Measurements from ENCODE around the gene PHKA2.

The PHKA2 gene

GRCh38 chrX:18924507-18925088 is 59.3 kb downstream of the PHKA2 start:
- DNase-seq = no peak

DNA sequence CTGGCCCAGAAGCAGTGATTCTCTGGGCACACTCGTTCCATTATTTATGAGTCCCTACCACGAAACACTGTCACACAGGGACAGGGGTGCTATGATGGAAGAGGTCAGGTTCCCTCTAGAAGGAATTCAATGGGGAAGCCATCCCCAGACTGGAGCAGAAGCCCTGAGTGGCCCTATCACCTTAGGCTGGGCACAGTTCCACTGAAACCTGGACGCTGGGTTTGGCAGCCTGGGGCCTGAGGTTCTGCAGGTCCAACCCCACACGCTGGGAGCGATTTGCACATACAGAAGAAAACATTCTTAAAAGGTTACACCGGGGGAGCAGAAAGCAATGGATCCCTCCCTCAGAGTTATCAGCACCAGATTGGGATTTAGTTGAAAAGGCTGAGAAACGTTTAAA is 63.3 kb downstream of the PHKA2 start:
- no peak for DNase-seq

DNA sequence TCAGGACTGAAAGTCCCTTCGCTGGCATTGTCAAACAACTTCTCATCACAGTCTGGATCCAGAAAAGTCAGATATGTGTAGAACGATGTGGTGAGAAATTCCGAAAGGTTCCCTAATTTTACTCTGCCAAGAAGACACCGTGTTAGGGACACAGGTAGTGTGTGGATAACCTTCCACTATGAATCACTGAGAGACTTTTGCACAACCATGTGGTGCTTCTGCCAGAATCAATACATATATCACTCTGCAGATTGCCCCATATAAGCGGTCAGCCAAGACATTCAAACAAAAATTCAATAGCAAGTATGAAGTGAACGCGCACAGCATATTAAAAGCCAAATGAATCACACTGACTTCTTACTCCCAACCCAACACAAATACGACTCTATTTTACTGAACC is 63.8 kb downstream of the PHKA2 start:
- DNase-seq = no peak

DNA sequence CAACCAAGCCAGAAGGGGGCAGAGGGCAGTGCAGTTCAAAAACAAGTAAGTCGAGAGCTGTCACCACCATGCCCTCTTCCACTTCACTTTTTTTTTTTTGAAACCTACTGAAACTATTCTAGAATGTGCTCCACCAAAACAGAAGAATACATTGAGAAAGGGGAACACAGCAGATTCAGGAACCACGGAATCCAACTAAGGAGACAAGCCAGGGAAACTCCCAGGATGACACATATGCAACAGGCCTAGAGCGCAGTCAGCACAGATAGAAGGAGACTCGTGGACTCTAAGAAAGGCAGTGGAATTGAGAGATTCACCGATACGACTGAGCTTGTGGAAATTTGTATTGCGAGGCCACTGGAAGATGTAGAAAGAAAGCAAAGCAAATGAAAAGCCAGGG is 66.1 kb downstream of the PHKA2 start:
- no peak for DNase-seq

DNA sequence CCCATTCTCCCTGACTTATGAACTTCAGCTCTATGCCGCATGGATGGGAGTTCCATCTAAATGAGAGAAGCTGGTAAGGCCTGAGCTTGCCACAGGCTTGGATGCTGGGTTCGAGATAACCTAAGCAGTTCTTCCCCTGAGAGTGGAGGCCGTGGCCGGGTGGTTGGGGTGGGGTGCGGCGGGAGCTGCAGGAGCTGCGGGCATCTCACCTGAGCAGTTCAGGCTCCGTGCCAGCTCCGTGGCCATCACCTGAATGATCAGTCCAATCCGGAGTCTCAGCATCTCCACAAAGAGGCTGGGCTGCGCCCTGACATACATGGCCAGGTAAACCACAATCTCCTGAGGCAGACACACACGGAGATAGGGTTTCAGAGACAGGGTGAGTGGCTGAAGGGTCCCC is 77.6 kb downstream of the PHKA2 start:
- no peak for DNase-seq

GRCh38 chrX:18900401-18900976 is 83.4 kb downstream of the PHKA2 start:
- no peak for DNase-seq

- DNase-seq = peak; percentile 34
These were observed 84.0 kb downstream of the PHKA2 start for GRCh38 chrX:18899796-18900380.

DNA sequence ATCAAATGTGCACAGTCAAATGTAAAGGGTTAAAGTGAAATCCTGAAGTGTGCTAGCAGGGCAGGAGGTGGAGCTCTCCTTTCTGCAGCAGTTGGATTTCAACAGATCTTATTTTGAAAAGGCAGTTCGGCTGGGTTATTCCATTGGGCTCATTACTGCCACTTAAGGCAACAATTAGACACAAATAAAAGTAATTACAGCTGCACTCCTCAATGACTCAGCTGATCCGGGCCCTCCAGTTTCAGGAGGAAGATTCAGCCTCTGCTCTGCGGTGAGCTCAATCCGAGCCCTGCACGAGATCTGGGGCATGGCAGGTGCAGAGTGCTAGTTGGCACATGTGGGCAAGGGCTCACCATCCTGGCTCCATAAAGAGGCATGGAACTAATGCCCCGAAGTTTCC is 85.4 kb downstream of the PHKA2 start:
- no peak for DNase-seq

DNA sequence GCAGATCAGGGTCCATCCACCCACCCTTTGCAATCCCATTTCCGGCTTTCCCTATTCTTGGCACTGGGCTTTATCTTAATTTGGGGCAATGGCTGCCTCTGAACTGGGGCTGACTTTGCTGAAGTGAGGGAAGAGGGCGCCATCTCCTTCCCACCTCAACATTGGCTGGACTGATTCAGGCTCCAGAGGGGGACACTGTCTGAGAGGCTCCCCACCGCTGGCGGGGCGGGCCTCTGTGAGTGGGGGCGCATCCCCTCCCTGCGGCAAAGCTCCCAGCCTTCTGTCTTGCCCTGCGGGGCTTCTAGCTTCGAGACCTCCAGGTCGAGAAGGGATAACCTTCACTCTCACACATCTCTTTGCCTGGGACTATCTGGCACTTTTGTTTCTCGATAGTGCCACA is 85.8 kb downstream of the PHKA2 start:
- DNase-seq = no peak

- no peak for DNase-seq
These were observed 86.3 kb downstream of the PHKA2 start for GRCh38 chrX:18897611-18898010.

GRCh38 chrX:18896680-18897544 is 87.0 kb downstream of the PHKA2 start:
- no peak for DNase-seq

DNA sequence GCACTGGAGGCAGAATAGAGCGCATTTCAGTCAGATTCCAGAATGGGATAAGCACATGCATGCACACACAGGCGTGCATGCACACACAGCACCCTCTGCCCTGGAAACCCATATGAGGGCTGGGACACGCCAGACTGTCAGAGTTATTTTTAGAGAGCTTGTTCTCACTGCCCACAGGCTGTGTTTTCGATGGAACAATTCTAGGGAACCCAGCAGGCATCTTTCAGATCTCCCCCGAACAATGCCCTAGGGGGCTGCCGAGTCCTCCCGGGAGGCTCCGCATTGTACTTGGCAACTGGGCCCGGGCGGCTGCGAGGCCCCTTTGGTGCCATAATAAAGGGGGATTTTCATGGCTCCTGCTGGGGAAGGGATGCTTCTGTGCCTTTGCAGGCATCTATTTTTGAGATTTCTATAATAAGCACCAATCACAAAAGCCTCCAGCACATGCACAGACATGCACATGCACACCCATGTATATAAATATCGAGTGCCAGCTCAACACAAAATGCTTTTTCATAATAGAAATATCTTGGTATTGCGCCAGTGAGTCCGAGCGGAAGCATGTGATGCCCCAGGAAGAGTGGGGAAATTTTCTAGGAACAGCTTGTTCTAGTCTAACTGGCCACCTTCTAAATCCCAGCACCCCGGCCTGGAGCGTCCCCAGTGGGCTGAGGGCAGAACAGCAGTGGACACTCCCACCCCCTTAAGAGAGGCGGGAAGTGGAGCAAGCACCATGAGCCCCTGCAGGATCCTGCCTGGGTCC is 88.5 kb downstream of the PHKA2 start:
- DNase-seq = no peak

- DNase-seq = no peak
These were observed 89.8 kb downstream of the PHKA2 start for GRCh38 chrX:18894156-18894555.

GRCh38 chrX:18893536-18893935 is 90.4 kb downstream of the PHKA2 start:
- DNase-seq = no peak

DNA sequence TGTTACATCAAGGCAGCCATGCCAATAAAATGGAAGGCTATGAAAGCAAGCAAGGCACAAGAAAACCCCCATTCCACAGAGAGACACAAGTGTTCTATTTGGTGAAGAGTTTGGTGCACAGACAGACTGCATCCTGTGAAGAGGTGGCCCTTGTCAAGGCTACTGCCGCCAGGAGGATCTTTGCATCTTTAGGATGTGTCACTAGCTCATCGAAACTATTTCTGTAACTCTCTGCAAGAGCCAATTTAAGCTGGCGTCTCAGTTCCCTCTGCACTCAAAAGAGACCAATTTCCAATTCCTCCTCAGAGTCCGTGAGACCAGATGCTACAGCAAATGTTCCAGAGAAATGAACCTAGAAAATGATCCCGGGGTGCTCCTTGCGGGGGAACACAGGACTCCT is 91.0 kb downstream of the PHKA2 start:
- no peak for DNase-seq

- no peak for DNase-seq
These were observed 92.4 kb downstream of the PHKA2 start for GRCh38 chrX:18891548-18891945.

DNA sequence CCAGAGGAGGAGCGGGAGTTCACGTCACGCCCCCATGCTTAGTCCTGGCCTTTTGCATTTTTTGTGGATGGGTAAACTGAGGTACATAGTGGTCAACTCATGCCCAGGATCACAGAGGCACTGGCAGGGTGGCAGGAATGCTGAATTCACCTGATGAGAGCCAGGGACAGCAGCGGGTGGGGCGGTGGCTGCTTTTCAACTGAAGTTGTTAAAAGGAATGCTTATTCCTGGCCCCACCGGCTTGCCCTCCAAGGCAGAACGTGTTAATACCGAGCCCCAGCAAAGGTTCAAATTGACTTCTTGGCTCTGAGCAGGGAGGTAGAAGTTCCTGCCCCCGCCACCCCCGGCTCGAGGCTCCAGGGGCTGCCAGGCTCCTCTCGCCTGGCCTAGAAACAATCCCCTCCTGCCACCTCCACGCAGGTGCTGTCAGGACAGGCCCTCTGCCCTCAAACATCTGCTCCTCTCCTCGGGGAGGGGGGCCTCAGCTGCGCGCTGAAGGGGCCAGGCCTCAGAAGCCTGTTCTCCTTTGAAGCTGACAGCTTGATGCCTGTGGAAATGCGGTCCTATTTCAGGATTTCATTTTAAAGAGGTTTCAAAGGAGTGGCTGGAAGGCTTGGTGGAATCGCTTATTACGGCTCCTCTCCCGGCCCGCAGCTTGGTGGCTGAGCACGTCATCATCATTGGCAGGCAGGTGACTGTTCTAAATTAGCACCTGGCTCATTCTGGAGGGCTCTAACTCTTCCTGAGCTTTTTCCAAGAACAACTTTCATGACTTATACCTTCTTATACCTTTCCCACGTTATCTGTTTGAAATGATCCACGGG is 93.0 kb downstream of the PHKA2 start:
- no peak for DNase-seq

DNA sequence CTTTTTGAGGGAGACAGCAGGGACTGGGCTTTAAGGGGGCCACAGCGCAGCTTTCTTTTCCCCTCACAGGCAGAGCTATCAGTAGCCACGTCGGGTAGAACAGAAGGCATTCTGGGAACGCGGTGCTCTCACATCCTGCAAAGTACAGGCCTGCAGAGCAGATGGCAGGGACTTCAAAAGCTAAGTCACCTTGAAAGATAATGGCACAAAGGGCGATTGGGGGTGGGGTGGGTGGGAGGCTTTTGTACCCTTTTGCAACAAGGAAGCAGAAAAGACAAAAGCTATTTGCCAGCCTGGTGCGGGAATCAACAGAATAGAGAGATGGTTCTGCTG is 93.9 kb downstream of the PHKA2 start:
- DNase-seq = no peak

- no peak for DNase-seq
These were observed 94.4 kb downstream of the PHKA2 start for GRCh38 chrX:18889346-18890048.

GRCh38 chrX:18888281-18888680 is 95.6 kb downstream of the PHKA2 start:
- DNase-seq = no peak

- DNase-seq = peak; percentile 64
These were observed 96.1 kb downstream of the PHKA2 start for GRCh38 chrX:18887825-18888212.

Data from eye (tissue), 1 donor.